ENCODE data around the gene DDX39B. TPM values are rescaled to one million over a fixed set of nuclear protein-coding genes. Genes with fewer than 3 reads are reported as not detected.

The DDX39B gene
- total and polyA plus RNA-seq, 2 of the 8 experiments (the other 6 are each of a cell fraction or from before 2014, with no cell fraction given) = 780 to 1,164 TPM

DNA sequence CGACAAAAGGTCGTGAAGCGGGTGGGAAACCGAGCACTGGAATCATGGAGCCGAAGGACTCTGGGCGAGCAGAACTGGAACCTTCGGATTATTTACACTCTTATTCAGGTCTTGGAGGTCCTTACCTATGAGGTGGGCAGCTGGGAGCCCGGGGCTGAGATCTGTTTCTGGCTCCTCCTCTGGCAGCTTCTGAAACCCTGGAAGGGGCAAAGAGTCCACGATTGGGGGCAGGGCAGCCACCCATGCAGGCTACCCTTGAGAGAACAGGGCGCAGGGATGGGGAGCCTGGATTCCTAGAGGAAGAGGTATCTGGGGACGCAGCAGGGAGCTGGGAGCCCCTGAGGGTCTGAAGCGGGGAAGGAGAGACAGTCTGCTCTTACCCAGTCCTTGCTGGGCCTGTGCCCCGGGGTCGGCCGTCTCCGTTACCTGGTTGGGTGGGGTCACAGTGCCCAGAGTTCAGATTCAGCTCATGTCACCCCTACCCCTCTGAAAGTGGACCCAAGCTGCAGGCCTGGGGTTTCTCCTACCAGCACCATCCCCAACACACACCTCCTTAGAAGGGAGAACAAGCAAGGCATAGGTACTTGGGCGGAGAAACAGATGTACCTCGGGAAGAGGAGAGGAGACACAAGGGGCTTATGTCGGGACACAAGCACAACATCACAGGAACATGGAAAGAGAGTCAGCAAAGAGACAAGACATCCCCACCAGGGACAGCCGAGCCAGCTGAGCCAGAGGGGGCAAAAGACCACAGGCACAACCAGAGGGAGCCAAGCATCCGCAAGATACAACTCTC lies 39.8 kb upstream of the DDX39B start:
- H3K14ac ChIP-seq (ENCODE audit: insufficient read length) = no peak overlapping the region
- peak overlapping the region; percentile 35; the same call in 1 of the 2 replicates for H2BK5ac ChIP-seq (ENCODE audit: low read depth, low read length)
- H3K79me1 ChIP-seq (ENCODE audit: low read depth, low read length) = no peaks in the 10 kb centered on the region
- 0 out of 2 replicates have a peak overlapping the region, but pooled peaks have one; percentile 88 for H2BK15ac ChIP-seq (ENCODE audit: low read length)
- peaks cover 0 to 6% (median 6%) of the 10 kb centered on the region in 4 experiments; a peak in 6 of 7 replicates for H3K4me1 ChIP-seq (replicated peaks in 1 of 4; ENCODE audit: control insufficient read depth in 3 of 4, insufficient read depth in 4 of 4, low read length in 3 of 4)
- H3K4ac ChIP-seq (replicated peaks; ENCODE audit: insufficient read length, low read depth, low read length) = peak overlapping the region; percentile 61
- peak overlapping the region; percentile 32 for H3K56ac ChIP-seq (replicated peaks; ENCODE audit: insufficient read length, low read depth, low read length)
- no peak overlapping the region for H3K27ac ChIP-seq (ENCODE audit: low read depth, low read length)
- H4K5ac ChIP-seq (ENCODE audit: insufficient read length, low read depth, low read length) = no peak overlapping the region
- ChIA-PET CTCF (ENCODE audit: partially characterized antibody) (interaction anchor here (0.9 to 22.0 kb wide), 8 partner anchors 0 to 44 kb away, joined by 3 to 640 read pairs (median 34); partner anchors contain the start of genes ATP6V1G2, DDX39B, LST1 and LTB), POLR2A (ENCODE audit: partially characterized antibody) (interaction anchor here (0.8 to 12.2 kb wide), 14 partner anchors 11 to 83 kb away, joined by 3 to 110 read pairs (median 5); partner anchors contain the start of genes ATP6V1G2, DDX39B, GPANK1 and MCCD1)
- TF ChIP-seq SUZ12 (IDR thresholded peaks at IDR 0.05; ENCODE audit: low read length) = no peak
- 0 out of 2 replicates have a peak, but pooled peaks have one; percentile 31 for TF ChIP-seq RBBP5 (IDR thresholded peaks at IDR 0.05; ENCODE audit: borderline replicate concordance, low read depth, low read length)
- H4K91ac ChIP-seq (replicated peaks; ENCODE audit: insufficient read length, low read length) = no peak overlapping the region
- no peak overlapping the region for H2BK120ac ChIP-seq (replicated peaks; ENCODE audit: low read depth, low read length)
- WGBS, 2 experiments (ENCODE audit: extremely low coverage in 1 of 2, insufficient coverage in 1 of 2, insufficient read length in 1 of 2, insufficient replicate concordance in 2 of 2, low coverage in 1 of 2, low lambda C conversion rate in 2 of 2, missing lambda C conversion rate in 1 of 2) = 30% methylated on average over 21 of the region's 21 CpGs; no CpG with 5 or more reads in 1 of the 2 experiments
- H2AFZ ChIP-seq (ENCODE audit: low read length) = peak overlapping the region; percentile 79
- no peaks in the 10 kb centered on the region for H4K20me1 ChIP-seq (replicated peaks in 1 of 2; ENCODE audit: control insufficient read depth in 1 of 2, insufficient read depth in 2 of 2, low read length in 2 of 2)
- peak overlapping the region in 3 of 4 experiments; percentile 22 to 57 (median 51); a peak in 5 of 7 replicates for H3K9ac ChIP-seq (replicated peaks in 1 of 4; ENCODE audit: extremely low read depth in 1 of 4, low read depth in 3 of 4, low read length in 3 of 4)
- H3K4me3 ChIP-seq (ENCODE audit: extremely low read depth in 1 of 4, insufficient read depth in 2 of 4, low read depth in 3 of 4, low read length in 4 of 4) = peak overlapping the region; percentile 54 to 89 (median 80)
- no peak overlapping the region; the same call in 1 of the 2 replicates for H2AK5ac ChIP-seq (ENCODE audit: low read depth, low read length)
- peaks cover 9% of the 10 kb centered on the region; the same call in 1 of the 2 replicates for H3K23me2 ChIP-seq (ENCODE audit: low read depth, low read length)
- peak overlapping the region; percentile 62 to 84 for H3K4me2 ChIP-seq (ENCODE audit: insufficient read depth in 1 of 2, low read depth in 2 of 2, low read length in 2 of 2)
- H3K27me3 ChIP-seq (replicated peaks in 1 of 4; ENCODE audit: control insufficient read depth in 3 of 4, extremely low read depth in 1 of 4, insufficient read depth in 3 of 4, low read length in 3 of 4) = peaks cover 0 to 8% (median 7%) of the 10 kb centered on the region in 4 experiments; a peak in 5 of 7 replicates
- H3K79me2 ChIP-seq (ENCODE audit: control insufficient read depth in 1 of 2, insufficient read depth in 2 of 2, low read length in 2 of 2) = no peaks in the 10 kb centered on the region
- no peak overlapping the region; the same call in 1 of the 2 replicates for H4K8ac ChIP-seq (ENCODE audit: extremely low read depth, insufficient read depth, low read length)
- FAIRE-seq = no peak
- no peak for DNase-seq (ENCODE audit: low read depth in 1 of 2, low spot score in 2 of 2)
- H3K36me3 ChIP-seq (ENCODE audit: control insufficient read depth in 2 of 4, insufficient read depth in 4 of 4, low read length in 3 of 4) = no peaks in the 10 kb centered on the region
- H3K9me3 ChIP-seq (ENCODE audit: insufficient read depth in 2 of 2, low read depth in 1 of 2, low read length in 1 of 2) = no peaks in the 10 kb centered on the region
- H3K23ac ChIP-seq (ENCODE audit: insufficient read length) = no peak overlapping the region
- 0 out of 2 replicates have a peak overlapping the region, but pooled peaks have one; percentile 3 for H2BK20ac ChIP-seq (ENCODE audit: low read length)
- H3K18ac ChIP-seq (ENCODE audit: extremely low read depth, low read length) = peak overlapping the region; percentile 71
- peak overlapping the region; percentile 75; the same call in 1 of the 2 replicates for H2BK12ac ChIP-seq (ENCODE audit: low read depth, low read length)

Data from H1 (cell line).